ENCODE results near the gene ATP6V0B.
A peak's percentile ranks its signal among the peaks of the same experiment; 100 is the strongest.

Gene ATP6V0B

DNA sequence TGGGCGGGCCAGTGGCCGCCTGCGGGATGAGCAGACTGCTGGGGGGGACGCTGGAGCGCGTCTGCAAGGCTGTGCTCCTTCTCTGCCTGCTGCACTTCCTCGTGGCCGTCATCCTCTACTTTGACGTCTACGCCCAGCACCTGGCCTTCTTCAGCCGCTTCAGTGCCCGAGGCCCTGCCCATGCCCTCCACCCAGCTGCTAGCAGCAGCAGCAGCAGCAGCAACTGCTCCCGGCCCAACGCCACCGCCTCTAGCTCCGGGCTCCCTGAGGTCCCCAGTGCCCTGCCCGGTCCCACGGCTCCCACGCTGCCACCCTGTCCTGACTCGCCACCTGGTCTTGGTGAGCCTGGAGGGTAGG lies 6.4 kb downstream of the ATP6V0B start:
- H3K27me3 ChIP-seq, result no peaks in the 10 kb centered on the region
- peaks cover 28 to 80% (median 57%) of the 10 kb centered on the region in 11 experiments for H4K20me1 ChIP-seq
- H3K27ac ChIP-seq, result peak overlapping the region in 2 of 11 experiments; percentile 28 to 87; a peak in 1 of 22 replicates
- H3K9ac ChIP-seq, result peak overlapping the region in 9 of 11 experiments; percentile 5 to 100 (median 97); a peak in 12 of 22 replicates
- H3K4me2 ChIP-seq, result peak overlapping the region; percentile 89 to 100 (median 98)
- H3K36me3 ChIP-seq, result peaks cover 28 to 73% (median 64%) of the 10 kb centered on the region in 11 experiments
- H3K9me3 ChIP-seq (replicated peaks in 1 of 11), result no peaks in the 10 kb centered on the region
- peaks cover 45 to 68% (median 62%) of the 10 kb centered on the region in 10 experiments for H3K4me1 ChIP-seq
- peak overlapping the region in 7 of 10 experiments; percentile 75 to 100 (median 98); a peak in 10 of 20 replicates for H3K4me3 ChIP-seq
- no peak for TF ChIP-seq Cebpa-rat (IDR thresholded peaks at IDR 0.05)

DNA sequence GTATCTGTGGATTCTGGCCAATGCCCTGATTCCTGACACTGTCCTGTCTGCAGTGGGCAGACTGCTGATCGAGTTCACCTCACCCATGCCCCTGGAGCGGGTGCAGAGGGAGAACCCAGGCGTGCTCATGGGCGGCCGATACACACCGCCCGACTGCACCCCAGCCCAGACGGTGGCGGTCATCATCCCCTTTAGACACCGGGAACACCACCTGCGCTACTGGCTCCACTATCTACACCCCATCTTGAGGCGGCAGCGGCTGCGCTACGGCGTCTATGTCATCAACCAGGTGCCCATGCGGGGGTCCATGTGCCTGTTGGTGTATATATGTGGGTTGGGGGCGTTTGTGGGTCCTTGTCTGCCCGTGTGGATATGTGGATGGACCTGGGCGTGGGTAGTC lies 6.9 kb downstream of the ATP6V0B start:
- Histone ChIP-seq H3K36me3 (peaks cover 23 to 73% (median 64%) of the 10 kb centered on the region in 11 experiments), H4K20me1 (peaks cover 23 to 77% (median 52%) of the 10 kb centered on the region in 11 experiments), H3K9me3 (replicated peaks in 1 of 11) (no peaks in the 10 kb centered on the region), H3K27ac (peak overlapping the region in 1 of 11 experiments; percentile 87; a peak in 1 of 22 replicates), H3K4me3 (peak overlapping the region in 2 of 10 experiments; percentile 97 to 99; a peak in 2 of 20 replicates), H3K9ac (peak overlapping the region in 4 of 11 experiments; percentile 97 to 99 (median 98); a peak in 5 of 22 replicates), H3K27me3 (no peaks in the 10 kb centered on the region), H3K4me1 (peaks cover 40 to 63% (median 57%) of the 10 kb centered on the region in 10 experiments), H3K4me2 (peak overlapping the region in 9 of 11 experiments; percentile 89 to 99 (median 98); a peak in 17 of 22 replicates)
- no peak for TF ChIP-seq Cebpa-rat (IDR thresholded peaks at IDR 0.05)

DNA sequence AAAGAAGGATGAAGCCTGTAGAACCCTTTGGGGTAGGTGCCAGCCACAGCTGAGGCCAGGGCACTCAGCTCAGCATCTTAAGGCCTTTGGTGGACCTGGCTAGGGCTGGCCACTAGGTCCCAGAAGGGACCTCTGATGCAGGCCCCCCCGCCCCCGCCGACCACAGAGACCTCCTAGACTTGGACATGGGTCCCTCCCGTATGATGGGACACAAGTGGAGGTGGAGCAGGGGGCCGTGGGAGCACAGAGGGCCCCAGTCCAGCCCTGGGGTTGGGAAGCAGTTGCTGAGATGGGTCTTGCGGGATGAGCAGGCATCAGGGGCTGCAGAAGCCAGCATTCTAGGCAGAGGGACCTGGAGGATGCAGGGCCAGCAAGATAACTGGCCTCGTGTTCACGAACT lies 7.5 kb downstream of the ATP6V0B start:
- TF ChIP-seq Cebpa-rat (IDR thresholded peaks at IDR 0.05), result no peak
- peak overlapping the region in 5 of 11 experiments; percentile 89 to 99 (median 99); a peak in 5 of 22 replicates for H3K4me2 ChIP-seq
- 0 out of 22 replicates have a peak overlapping the region, but pooled peaks of 2 of the 11 experiments have one; percentile 14 to 15 for H3K9ac ChIP-seq
- H3K9me3 ChIP-seq (replicated peaks in 1 of 11), result no peaks in the 10 kb centered on the region
- H3K27ac ChIP-seq, result no peak overlapping the region
- no peak overlapping the region for H3K4me3 ChIP-seq
- H3K36me3 ChIP-seq, result peaks cover 17 to 73% (median 60%) of the 10 kb centered on the region in 11 experiments
- H4K20me1 ChIP-seq, result peaks cover 17 to 75% (median 46%) of the 10 kb centered on the region in 11 experiments
- no peaks in the 10 kb centered on the region for H3K27me3 ChIP-seq
- peaks cover 34 to 57% (median 51%) of the 10 kb centered on the region in 10 experiments for H3K4me1 ChIP-seq

DNA sequence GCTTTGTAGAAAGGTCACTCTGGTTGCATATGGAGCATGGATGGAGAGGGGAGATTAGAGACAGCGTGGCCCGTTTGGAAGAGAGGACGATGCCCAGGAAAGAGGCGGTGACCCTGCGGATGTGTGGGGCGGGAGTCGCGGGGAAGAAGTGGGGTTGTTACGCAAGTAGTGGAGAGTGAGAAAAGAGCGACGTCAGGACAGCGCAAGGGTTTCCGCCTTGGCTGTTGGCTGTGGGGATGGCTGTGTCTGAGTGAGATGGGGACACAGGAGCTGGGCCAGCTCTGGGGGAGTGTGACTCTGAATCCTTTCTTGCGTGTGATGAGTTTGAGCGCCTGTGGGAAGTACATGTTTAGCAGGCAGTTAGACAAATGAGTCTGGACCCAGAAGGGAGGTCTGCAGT lies 8.0 kb downstream of the ATP6V0B start:
- H3K4me3 ChIP-seq, result no peak overlapping the region
- H4K20me1 ChIP-seq, result peaks cover 11 to 69% (median 40%) of the 10 kb centered on the region in 11 experiments
- no peaks in the 10 kb centered on the region for H3K27me3 ChIP-seq
- no peak overlapping the region for H3K27ac ChIP-seq
- H3K9ac ChIP-seq, result peak overlapping the region in 3 of 11 experiments; percentile 8 to 41 (median 15); a peak in 1 of 22 replicates
- H3K4me2 ChIP-seq, result peak overlapping the region in 3 of 11 experiments; percentile 4 to 95 (median 15); a peak in 2 of 22 replicates
- peaks cover 11 to 73% (median 56%) of the 10 kb centered on the region in 11 experiments for H3K36me3 ChIP-seq
- peaks cover 28 to 51% (median 45%) of the 10 kb centered on the region in 10 experiments for H3K4me1 ChIP-seq
- no peak for TF ChIP-seq Cebpa-rat (IDR thresholded peaks at IDR 0.05)
- H3K9me3 ChIP-seq (replicated peaks in 1 of 11), result no peaks in the 10 kb centered on the region

DNA sequence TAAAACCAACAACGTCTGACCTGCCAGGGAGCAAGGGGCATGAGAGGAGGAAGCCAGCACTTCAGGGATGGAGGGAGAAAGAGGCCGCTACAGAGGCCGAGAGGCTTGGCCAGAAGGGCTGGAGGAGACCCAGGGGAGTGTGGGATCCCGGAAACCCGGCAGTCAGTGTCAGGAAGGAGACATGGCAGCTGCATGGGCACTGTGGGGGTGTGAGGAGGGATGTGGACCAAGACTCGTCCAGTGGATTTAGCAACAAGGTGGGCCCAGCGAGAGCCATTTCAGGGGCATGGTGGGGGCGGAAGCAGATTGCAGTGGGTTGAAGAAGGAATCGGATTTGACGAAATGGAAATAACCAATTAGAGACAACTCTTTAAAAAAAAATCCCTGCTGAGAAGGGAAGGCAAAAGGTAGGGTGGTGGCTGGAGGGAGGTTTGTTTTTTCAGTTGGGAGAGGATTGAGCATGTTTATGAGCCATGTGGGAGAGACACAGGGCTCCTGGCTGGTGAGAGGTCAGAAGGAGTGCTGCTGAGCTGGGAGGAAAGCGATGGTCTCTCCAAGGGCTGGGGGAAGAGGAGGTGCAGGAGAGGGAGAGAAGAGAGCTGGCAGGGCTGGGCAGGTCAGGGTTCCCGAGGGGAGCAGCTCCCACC lies 8.6 kb downstream of the ATP6V0B start:
- H3K4me2 ChIP-seq, result peak overlapping the region in 3 of 11 experiments; percentile 4 to 95 (median 15); a peak in 1 of 22 replicates
- peak overlapping the region in 2 of 11 experiments; percentile 8 to 41; a peak in 3 of 22 replicates for H3K9ac ChIP-seq
- peaks cover 5 to 64% (median 35%) of the 10 kb centered on the region in 11 experiments for H4K20me1 ChIP-seq
- H3K36me3 ChIP-seq, result peaks cover 6 to 69% (median 54%) of the 10 kb centered on the region in 11 experiments
- H3K27ac ChIP-seq, result no peak overlapping the region
- TF ChIP-seq Cebpa-rat (IDR thresholded peaks at IDR 0.05), result no peak
- no peaks in the 10 kb centered on the region for H3K9me3 ChIP-seq (replicated peaks in 1 of 11)
- H3K4me1 ChIP-seq, result peaks cover 23 to 46% (median 40%) of the 10 kb centered on the region in 10 experiments
- H3K4me3 ChIP-seq, result no peak overlapping the region
- no peaks in the 10 kb centered on the region for H3K27me3 ChIP-seq

DNA sequence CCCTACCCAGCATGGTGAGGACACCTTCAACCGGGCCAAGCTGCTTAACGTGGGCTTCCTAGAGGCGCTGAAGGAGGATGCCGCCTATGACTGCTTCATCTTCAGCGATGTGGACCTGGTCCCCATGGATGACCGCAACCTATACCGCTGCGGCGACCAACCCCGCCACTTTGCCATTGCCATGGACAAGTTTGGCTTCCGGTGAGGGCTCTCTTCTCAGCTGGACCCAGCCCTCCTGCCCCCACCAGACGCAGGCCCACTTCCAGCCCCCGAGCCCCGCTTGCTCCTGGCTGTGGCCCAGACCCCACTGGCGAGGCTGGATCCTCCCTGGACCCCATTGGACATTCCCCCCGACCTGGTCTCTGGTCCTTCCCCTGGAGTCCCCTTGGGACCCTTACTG lies 10.1 kb downstream of the ATP6V0B start:
- H4K20me1 ChIP-seq, result peaks cover 0 to 60% (median 29%) of the 10 kb centered on the region in 11 experiments; a peak in 15 of 22 replicates
- H3K27me3 ChIP-seq, result no peaks in the 10 kb centered on the region
- H3K4me3 ChIP-seq, result no peak overlapping the region
- no peak for TF ChIP-seq Cebpa-rat (IDR thresholded peaks at IDR 0.05)
- H3K9ac ChIP-seq, result no peak overlapping the region
- H3K4me1 ChIP-seq, result peaks cover 16 to 39% (median 33%) of the 10 kb centered on the region in 10 experiments
- H3K4me2 ChIP-seq, result no peak overlapping the region
- H3K9me3 ChIP-seq (replicated peaks in 1 of 11), result no peaks in the 10 kb centered on the region
- H3K36me3 ChIP-seq, result peaks cover 5 to 67% (median 52%) of the 10 kb centered on the region in 11 experiments; a peak in 21 of 22 replicates
- H3K27ac ChIP-seq, result no peak overlapping the region

DNA sequence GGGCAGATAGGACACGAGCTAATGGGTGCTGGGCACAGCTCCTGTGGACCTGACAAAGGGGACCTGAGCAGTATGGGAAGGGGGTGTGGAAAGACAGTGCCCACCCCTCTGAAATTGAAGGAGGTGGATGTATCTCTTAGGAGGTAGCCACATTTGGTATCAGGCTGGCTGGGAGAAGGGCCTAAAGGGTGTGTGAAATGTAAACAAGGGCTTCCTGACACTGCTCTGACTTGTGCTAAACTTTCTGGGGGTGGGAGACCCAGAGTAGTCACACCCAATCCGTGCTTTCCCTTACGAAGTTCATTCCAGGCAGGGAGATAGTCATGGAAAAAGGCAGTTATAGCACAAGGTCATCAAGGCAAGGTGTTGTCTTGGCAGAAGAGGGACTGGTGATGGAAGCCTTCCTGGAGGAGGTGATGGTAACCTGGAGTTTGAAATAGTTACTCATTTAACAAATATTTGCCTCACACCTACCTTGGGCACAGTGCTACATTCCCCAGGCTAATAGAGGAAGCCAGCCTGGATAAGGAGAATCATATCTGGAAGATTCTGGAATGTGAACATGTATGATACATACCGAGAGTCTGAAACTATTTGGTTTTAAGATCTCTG lies 11.3 kb downstream of the ATP6V0B start:
- peaks cover 0 to 49% (median 26%) of the 10 kb centered on the region in 11 experiments; a peak in 15 of 22 replicates for H4K20me1 ChIP-seq
- no peak overlapping the region for H3K4me2 ChIP-seq
- H3K27ac ChIP-seq, result no peak overlapping the region
- H3K4me3 ChIP-seq, result no peak overlapping the region
- peaks cover 15 to 33% (median 29%) of the 10 kb centered on the region in 10 experiments for H3K4me1 ChIP-seq
- peaks cover 5 to 67% (median 52%) of the 10 kb centered on the region in 11 experiments; a peak in 21 of 22 replicates for H3K36me3 ChIP-seq
- no peaks in the 10 kb centered on the region for H3K9me3 ChIP-seq (replicated peaks in 1 of 11)
- no peak for TF ChIP-seq Cebpa-rat (IDR thresholded peaks at IDR 0.05)
- H3K9ac ChIP-seq, result no peak overlapping the region
- no peaks in the 10 kb centered on the region for H3K27me3 ChIP-seq

DNA sequence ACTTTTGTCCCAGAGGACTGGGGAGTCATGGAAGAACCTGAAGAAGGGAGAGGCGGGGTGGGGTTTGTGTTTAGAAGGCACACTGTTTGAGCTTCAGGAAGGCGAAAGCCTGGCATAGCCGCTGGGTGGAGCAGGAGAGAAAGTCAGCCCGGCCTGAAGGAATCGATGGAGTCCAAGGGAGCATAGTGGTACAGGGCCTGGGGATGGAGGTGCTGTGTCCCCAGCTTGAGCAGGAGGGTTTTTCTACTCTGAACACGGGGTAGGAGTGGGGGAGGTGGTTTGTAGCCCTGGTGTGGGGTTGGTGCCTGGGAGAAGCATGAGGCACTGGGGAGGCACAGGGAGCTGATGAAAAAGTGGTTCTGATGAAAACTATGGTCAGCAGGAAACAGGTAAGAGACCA lies 12.0 kb downstream of the ATP6V0B start:
- Histone ChIP-seq H3K9ac (no peak overlapping the region), H3K9me3 (replicated peaks in 1 of 11) (no peaks in the 10 kb centered on the region), H3K27ac (no peak overlapping the region), H3K4me3 (no peak overlapping the region), H3K36me3 (peaks cover 5 to 61% (median 50%) of the 10 kb centered on the region in 11 experiments; a peak in 21 of 22 replicates), H4K20me1 (peaks cover 0 to 43% (median 23%) of the 10 kb centered on the region in 11 experiments; a peak in 14 of 22 replicates), H3K27me3 (no peaks in the 10 kb centered on the region), H3K4me1 (peaks cover 11 to 29% (median 24%) of the 10 kb centered on the region in 10 experiments), H3K4me2 (no peak overlapping the region)
- no peak for TF ChIP-seq Cebpa-rat (IDR thresholded peaks at IDR 0.05)
